Measurements from ENCODE around the gene SERINC2.
A peak's percentile ranks its signal among the peaks of the same experiment; 100 is the strongest.

SERINC2 gene

GRCh38 chr1:31398246-31398645 lies 14.8 kb upstream of the SERINC2 start:
- H3K27ac Mint-ChIP-seq = no peak overlapping the region
- H3K36me3 Mint-ChIP-seq = no peaks in the 10 kb centered on the region
- H3K9me3 Mint-ChIP-seq (ENCODE audit: low read depth) = no peaks in the 10 kb centered on the region
- peaks cover 11% of the 10 kb centered on the region for H3K4me1 Mint-ChIP-seq (ENCODE audit: low read depth)
- H3K4me3 Mint-ChIP-seq = no peak overlapping the region
- H3K27me3 Mint-ChIP-seq = no peaks in the 10 kb centered on the region

- peaks cover 3% of the 10 kb centered on the region for H3K4me1 Mint-ChIP-seq (ENCODE audit: low read depth)
Observed at GRCh38 chr1:31399976-31400375, 13.0 kb upstream of the SERINC2 start.

GRCh38 chr1:31400393-31400792 lies 12.6 kb upstream of the SERINC2 start:
- H3K27ac Mint-ChIP-seq = no peak overlapping the region
- H3K36me3 Mint-ChIP-seq = no peaks in the 10 kb centered on the region
- peaks cover 1% of the 10 kb centered on the region for H3K4me1 Mint-ChIP-seq (ENCODE audit: low read depth)
- H3K27me3 Mint-ChIP-seq = peaks cover 7% of the 10 kb centered on the region
- H3K4me3 Mint-ChIP-seq = no peak overlapping the region
- H3K9me3 Mint-ChIP-seq (ENCODE audit: low read depth) = no peaks in the 10 kb centered on the region

More at GRCh38 chr1:31399976-31400375, 13.0 kb upstream of the SERINC2 start:
- H3K4me3 Mint-ChIP-seq = no peak overlapping the region
- no peak overlapping the region for H3K27ac Mint-ChIP-seq
- no peaks in the 10 kb centered on the region for H3K9me3 Mint-ChIP-seq (ENCODE audit: low read depth)
- H3K36me3 Mint-ChIP-seq = no peaks in the 10 kb centered on the region
- H3K27me3 Mint-ChIP-seq = peaks cover 6% of the 10 kb centered on the region

DNA sequence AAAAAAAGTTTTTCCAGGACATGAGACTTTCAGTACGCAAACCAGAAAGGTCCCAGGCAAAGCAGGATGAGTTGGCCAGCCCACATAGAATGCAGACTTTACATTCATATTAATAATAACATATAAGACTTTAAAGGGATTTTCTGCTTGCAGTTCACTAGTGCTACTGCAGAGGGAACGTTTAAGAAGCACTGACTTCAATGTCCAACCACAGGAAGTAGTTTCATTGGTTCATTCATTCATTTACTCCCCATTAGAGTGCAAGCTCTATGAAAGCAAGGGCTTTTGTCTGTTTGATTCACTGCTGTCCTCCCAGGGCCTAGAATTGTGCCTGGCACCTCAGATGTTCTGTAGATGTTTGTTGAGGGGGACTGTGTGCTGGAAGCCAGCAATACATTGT lies 11.8 kb upstream of the SERINC2 start:
- Mint-ChIP-seq H3K9me3 (ENCODE audit: low read depth) (no peaks in the 10 kb centered on the region), H3K4me3 (no peak overlapping the region), H3K36me3 (no peaks in the 10 kb centered on the region), H3K27me3 (peaks cover 7% of the 10 kb centered on the region), H3K4me1 (ENCODE audit: low read depth) (no peaks in the 10 kb centered on the region), H3K27ac (no peak overlapping the region)

- Mint-ChIP-seq H3K9me3 (ENCODE audit: low read depth) (no peaks in the 10 kb centered on the region), H3K4me1 (ENCODE audit: low read depth) (no peaks in the 10 kb centered on the region), H3K27me3 (peaks cover 21% of the 10 kb centered on the region), H3K36me3 (no peaks in the 10 kb centered on the region), H3K4me3 (no peak overlapping the region), H3K27ac (no peak overlapping the region)
Observed at GRCh38 chr1:31405578-31406245, 7.3 kb upstream of the SERINC2 start.

DNA sequence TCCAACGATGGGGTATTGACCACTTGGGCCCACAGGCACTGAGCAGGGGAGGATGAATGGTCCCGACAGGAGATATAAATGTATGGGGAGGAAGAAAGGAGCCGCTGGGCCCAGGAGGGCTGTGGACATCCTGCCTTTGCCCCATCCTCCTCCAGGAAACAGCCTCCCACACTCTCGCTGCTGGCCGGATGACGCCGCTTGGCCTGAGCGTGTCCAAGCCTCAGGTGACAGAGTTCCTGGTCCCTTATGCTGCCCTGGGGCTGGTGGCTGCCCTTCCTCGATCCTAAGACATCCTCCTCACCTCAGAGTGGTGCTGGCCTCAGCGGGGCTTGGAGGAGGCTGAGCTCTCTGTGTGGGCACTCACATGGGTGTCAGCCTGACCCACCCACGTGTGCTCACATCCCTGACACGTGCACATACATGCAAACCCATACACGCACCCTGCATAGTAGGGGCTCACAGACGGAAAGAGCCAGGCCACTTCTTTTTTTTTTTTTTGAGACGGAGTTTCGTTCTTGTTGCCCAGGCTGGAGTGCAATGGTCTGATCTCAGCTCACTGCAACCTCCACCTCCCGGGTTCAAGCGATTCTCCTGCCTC lies 5.9 kb upstream of the SERINC2 start:
- peaks cover 32% of the 10 kb centered on the region for H3K27me3 Mint-ChIP-seq
- H3K4me1 Mint-ChIP-seq (ENCODE audit: low read depth) = no peaks in the 10 kb centered on the region
- no peak overlapping the region for H3K27ac Mint-ChIP-seq
- H3K36me3 Mint-ChIP-seq = no peaks in the 10 kb centered on the region
- H3K9me3 Mint-ChIP-seq (ENCODE audit: low read depth) = no peaks in the 10 kb centered on the region
- H3K4me3 Mint-ChIP-seq = no peak overlapping the region

DNA sequence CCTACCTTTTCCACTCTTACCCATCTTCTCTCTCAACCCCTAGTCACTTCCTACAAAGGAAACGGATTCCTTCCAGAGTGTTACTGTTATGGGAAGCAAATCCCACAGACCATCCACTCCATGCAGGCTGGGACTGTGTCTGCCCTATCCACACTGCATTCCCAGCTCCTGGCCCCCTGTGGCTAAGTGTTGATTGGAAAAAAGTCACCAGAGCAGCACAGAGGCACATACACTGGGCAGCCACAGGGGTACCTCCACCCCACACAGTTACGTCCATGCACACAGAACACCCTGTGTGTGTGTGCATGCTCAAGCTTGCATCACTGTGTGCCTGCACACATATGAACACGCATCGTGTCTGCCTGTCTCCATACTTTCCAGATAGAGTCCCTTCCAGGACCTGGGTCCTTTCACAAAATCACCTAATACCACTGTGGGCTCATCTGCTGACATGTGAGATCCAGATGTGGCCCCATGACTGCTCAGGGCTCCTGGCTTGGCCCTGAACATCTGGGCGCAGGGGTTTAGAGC lies 4.2 kb upstream of the SERINC2 start:
- H3K27ac Mint-ChIP-seq = no peak overlapping the region
- peaks cover 37% of the 10 kb centered on the region for H3K27me3 Mint-ChIP-seq

DNA sequence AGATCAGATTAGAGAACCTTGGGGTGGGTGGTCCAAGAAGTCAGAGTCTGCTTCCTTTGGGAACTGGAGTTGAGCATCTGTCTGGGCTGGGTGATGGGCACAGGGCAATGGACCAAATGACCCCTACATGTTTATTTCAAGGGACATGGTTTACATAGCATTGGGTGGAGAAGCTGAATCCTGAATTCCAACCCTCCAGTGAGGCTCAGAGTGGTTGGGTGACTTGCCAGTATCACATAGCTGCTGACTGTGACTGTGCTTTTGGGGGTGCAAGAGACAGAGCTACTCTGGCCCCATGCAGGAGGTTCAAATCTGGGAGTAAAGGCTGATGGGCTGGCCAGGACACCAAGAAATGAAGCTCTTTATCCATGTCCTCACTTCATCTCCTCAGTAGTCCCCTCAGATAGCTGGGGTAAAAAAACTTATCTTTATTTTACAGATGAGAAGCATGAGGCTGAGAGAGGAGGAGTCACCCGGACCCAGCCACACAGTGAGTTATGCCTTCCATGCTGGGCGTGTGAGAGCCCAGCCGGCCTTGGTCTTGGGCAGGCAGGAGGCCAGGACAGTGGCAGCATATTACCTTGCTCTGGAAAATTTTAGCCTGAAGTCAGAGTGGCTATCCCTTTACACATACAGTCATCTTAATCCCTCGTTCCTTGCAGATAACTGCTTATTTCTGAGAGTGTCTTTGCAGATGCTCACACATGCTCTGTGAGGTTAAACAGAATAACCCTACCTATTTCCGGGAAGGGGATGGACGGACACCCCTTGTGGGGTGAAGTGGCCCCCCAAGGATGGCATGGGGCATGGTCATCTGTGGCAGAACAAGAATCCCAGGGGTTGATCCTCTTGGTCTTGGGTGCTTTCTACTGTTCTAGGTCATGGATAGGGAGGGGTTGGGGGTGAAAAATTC lies 2.8 kb upstream of the SERINC2 start:
- Mint-ChIP-seq H3K27me3 (peaks cover 37% of the 10 kb centered on the region), H3K36me3 (no peaks in the 10 kb centered on the region), H3K4me3 (no peak overlapping the region), H3K4me1 (ENCODE audit: low read depth) (peaks cover 11% of the 10 kb centered on the region), H3K27ac (no peak overlapping the region), H3K9me3 (ENCODE audit: low read depth) (no peaks in the 10 kb centered on the region)

More for the DNA sequence above, 4.2 kb upstream of the SERINC2 start:
- H3K4me1 Mint-ChIP-seq (ENCODE audit: low read depth) = peaks cover 9% of the 10 kb centered on the region
- H3K4me3 Mint-ChIP-seq = no peak overlapping the region
- no peaks in the 10 kb centered on the region for H3K9me3 Mint-ChIP-seq (ENCODE audit: low read depth)
- H3K36me3 Mint-ChIP-seq = no peaks in the 10 kb centered on the region

- Mint-ChIP-seq H3K9me3 (ENCODE audit: low read depth) (no peaks in the 10 kb centered on the region), H3K4me1 (ENCODE audit: low read depth) (peaks cover 11% of the 10 kb centered on the region), H3K27ac (no peak overlapping the region), H3K4me3 (no peak overlapping the region), H3K27me3 (peaks cover 43% of the 10 kb centered on the region), H3K36me3 (no peaks in the 10 kb centered on the region)
Observed at GRCh38 chr1:31410871-31411270, 2.1 kb upstream of the SERINC2 start.

DNA sequence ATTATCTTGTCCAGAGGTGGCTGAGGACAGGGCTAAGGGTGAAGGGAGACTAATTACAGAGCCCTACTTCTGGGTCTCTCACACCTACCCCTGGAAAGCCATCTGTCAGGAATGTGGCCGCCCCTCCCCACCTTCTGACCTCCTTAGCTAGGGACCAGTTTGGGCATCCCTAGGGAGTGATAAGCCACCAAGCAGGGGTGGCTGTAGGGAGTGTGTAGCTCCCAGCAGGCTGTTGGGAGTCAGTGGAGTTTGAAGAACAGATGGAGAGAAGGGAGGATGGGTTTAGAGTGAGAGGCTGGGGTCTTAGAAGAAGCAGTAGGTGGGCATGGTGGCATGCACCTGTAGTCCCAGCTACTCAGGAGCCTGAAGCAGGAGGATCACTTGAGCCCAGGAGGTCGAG lies 808 bp upstream of the SERINC2 start:
- Mint-ChIP-seq H3K9me3 (ENCODE audit: low read depth) (no peaks in the 10 kb centered on the region), H3K27ac (no peak overlapping the region), H3K4me1 (ENCODE audit: low read depth) (peaks cover 11% of the 10 kb centered on the region), H3K36me3 (no peaks in the 10 kb centered on the region), H3K4me3 (peak overlapping the region; percentile 81), H3K27me3 (peaks cover 47% of the 10 kb centered on the region)

DNA sequence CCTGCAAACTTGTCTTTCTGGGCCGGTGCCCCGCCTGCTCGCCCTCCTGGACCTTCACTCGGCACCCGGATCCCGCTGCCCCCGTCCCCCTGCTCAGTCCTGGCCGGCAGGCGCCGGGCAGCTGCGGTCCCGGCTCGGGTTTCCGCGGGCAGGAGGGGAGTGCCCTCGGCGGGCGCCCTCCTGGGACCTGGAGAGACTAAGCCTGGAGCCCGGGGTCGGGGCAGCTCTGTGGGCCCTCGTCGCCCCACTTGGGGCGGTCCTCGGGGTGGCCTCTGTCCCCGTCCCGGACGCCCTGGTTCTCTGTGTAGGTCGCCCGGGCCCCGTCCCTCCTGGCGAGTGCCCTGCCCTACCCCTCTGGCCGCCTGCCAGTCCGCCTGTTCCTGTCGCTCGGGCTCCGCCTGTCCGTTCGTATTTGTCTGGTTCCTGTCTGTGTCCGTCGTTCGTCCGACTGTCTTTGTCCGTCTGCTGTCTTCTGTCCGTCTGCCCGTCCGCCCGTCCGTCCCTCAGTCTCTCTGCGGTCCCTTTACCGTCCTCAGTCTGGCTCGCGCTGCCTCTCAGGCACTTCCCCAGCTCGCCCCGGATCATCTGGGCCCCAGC lies 490 bp downstream of the SERINC2 start:
- Mint-ChIP-seq H3K4me3 (peak overlapping the region; percentile 87), H3K4me1 (ENCODE audit: low read depth) (peaks cover 11% of the 10 kb centered on the region), H3K27ac (no peak overlapping the region), H3K27me3 (peaks cover 49% of the 10 kb centered on the region), H3K9me3 (ENCODE audit: low read depth) (no peaks in the 10 kb centered on the region), H3K36me3 (no peaks in the 10 kb centered on the region)

GRCh38 chr1:31414980-31415370 lies 2.0 kb downstream of the SERINC2 start:
- Mint-ChIP-seq H3K27me3 (peaks cover 43% of the 10 kb centered on the region), H3K4me3 (no peak overlapping the region), H3K36me3 (no peaks in the 10 kb centered on the region), H3K4me1 (ENCODE audit: low read depth) (peaks cover 11% of the 10 kb centered on the region), H3K27ac (no peak overlapping the region), H3K9me3 (ENCODE audit: low read depth) (no peaks in the 10 kb centered on the region)

- Mint-ChIP-seq H3K27ac (no peak overlapping the region), H3K9me3 (ENCODE audit: low read depth) (no peaks in the 10 kb centered on the region), H3K4me3 (no peak overlapping the region), H3K4me1 (ENCODE audit: low read depth) (peaks cover 11% of the 10 kb centered on the region), H3K36me3 (no peaks in the 10 kb centered on the region), H3K27me3 (peaks cover 39% of the 10 kb centered on the region)
Observed at GRCh38 chr1:31415658-31416057, 2.6 kb downstream of the SERINC2 start.

DNA sequence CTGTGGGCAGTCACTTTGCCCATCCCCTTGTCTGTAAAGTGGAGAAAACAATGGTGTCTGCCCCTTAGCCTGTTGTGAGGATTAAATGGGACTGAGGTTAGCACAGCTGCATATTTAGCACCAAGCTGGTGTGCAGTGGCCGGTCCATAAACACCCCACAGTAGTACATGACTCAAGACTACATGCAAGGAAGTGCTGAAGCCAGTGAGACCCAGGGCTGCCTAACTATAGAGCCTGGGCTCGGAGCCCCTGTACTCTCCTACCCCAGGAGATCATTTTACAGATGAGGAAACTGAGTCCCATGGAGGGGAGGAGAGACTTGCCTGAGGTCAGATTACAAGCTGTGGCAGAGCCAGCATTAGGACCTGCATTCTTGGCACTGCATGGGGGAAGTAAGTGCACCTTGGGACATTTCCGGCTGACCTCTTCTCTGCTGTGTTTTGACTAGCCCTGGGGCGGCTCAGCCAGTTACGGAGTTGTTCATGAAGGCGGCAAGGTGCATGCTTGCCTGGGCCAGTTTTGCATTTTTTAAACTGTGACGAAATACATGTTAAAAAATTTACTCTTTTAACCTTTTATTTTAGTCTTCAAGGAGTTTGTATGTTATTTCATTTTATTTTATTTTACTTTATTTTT lies 3.2 kb downstream of the SERINC2 start:
- Mint-ChIP-seq H3K4me3 (no peak overlapping the region), H3K36me3 (no peaks in the 10 kb centered on the region), H3K27ac (no peak overlapping the region), H3K27me3 (peaks cover 34% of the 10 kb centered on the region), H3K9me3 (ENCODE audit: low read depth) (no peaks in the 10 kb centered on the region), H3K4me1 (ENCODE audit: low read depth) (peaks cover 11% of the 10 kb centered on the region)

All from activated naive CD8-positive, alpha-beta T cell (primary cell).